Effector memory CD8-positive, alpha-beta T cell (primary cell): ENCODE results near the gene NACC2.

ENCODE experiments used
- ATAC-seq: fragments of 150-1000 bp; cut with Tn5 transposase; replicated peaks from 2 replicates; pipeline ENCODE4 v1.10.0; 2021; ENCODE audit warnings: mild to moderate bottlenecking, moderate library complexity
- DNase-seq, 3 experiments: peaks; one replicate each; pipeline ENCODE4 v3.0.0; 2021
- H3K27ac Mint-ChIP-seq, 2 donors: one replicate each; pipeline ENCODE4 v1.8.0; 2022; ENCODE audit warnings: mild to moderate bottlenecking in 2 of 2, mixed read lengths in 2 of 2, moderate library complexity in 2 of 2
- H3K27me3 Mint-ChIP-seq, 2 donors: one replicate each; pipeline ENCODE4 v1.8.0; 2022; ENCODE audit warnings: mixed read lengths in 2 of 2
- H3K36me3 Mint-ChIP-seq: one replicate; pipeline ENCODE4 v1.8.0; 2022; ENCODE audit warnings: mild to moderate bottlenecking, moderate library complexity, mixed read lengths; ENCODE audit not compliant: insufficient read depth
- H3K4me1 Mint-ChIP-seq, 2 donors: one replicate each; pipeline ENCODE4 v1.8.0; 2022; ENCODE audit warnings: low read depth in 2 of 2, mixed read lengths in 2 of 2
- H3K4me3 Mint-ChIP-seq, 2 donors: one replicate each; pipeline ENCODE4 v1.8.0; 2022; ENCODE audit warnings: mild to moderate bottlenecking in 2 of 2, mixed read lengths in 2 of 2, moderate library complexity in 2 of 2
- H3K9me3 Mint-ChIP-seq, 2 donors: one replicate each; pipeline ENCODE4 v1.8.0; 2022; ENCODE audit warnings: mixed read lengths in 2 of 2

The NACC2 gene

DNA sequence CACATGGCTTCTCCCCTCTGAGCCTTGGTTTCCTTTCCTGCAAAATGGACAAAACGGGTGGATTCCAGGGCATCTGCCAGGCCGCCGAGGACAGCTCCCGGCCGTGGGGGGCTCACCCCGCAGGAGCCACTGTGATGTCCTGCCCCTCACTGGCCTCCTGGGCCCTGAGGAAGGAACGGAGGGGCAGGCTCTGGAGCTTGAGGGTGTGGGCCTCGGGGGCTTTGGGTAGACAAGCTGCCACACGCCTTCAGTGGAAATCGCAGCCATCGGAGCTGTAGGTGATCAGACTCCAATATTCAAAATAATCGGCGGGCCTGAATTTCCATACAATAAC lies 101.7 kb downstream of the NACC2 start:
- Mint-ChIP-seq H3K4me3 (no peak overlapping the region), H3K27me3 (no peaks in the 10 kb centered on the region), H3K36me3 (peaks cover 6% of the 10 kb centered on the region), H3K4me1 (peaks cover 0 to 22% of the 10 kb centered on the region in 2 donors), H3K9me3 (no peaks in the 10 kb centered on the region), H3K27ac (no peak overlapping the region)
- ATAC-seq (no peak), DNase-seq (no peak)

DNA sequence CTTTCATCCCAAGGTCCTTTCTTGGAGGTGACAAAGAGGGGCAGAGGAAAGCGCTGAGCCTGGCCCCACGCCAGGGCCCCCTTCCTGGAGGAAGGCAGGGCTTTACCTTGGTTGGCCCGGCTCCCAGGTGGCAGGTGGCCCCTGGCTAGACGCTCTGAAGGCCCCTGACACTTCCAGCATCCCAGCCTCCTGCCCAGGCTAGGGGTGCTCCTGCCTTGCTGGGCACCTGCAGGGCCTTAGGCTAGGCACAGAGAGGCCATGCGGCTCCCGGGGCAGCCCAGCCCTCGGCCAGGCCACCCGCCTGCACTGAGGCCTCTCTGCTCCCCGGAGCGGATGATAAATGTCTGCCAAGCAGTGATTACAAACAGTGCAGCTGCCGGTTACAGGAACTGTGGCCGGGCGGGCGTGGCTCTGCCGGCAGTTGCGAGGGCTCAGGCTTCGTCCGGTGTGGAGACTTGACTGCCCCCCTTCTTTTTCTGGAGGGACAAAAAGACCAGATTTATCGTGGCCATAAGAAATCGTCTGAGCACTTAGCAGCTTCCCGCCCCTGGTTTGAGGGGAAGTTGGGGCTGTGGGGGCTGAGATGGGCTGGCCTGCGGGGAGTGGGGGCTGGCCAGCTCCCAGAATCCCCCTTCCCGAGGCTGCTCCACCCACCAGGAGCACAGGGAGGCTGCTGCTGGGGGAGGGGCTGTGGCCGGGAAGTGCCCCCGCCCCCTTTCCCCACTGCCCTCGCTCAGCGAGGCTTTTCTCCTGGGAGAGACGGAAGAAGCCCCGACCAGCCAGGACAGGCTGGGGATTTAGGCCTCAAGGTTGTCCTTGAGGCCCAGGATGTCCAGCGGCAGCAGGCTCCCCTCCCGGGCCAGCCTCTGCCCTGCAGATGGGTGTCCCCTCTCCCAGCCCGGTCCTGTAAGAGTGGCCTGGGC lies 102.3 kb downstream of the NACC2 start:
- H3K27me3 Mint-ChIP-seq = no peaks in the 10 kb centered on the region
- H3K4me3 Mint-ChIP-seq = peak overlapping the region; percentile 51 to 61
- H3K9me3 Mint-ChIP-seq = no peaks in the 10 kb centered on the region
- H3K27ac Mint-ChIP-seq = peak overlapping the region in 1 of 2 donors; percentile 76
- DNase-seq (peak; percentile 22 to 28 (median 28)), ATAC-seq (peak; percentile 67)
- peaks cover 0 to 22% of the 10 kb centered on the region in 2 donors for H3K4me1 Mint-ChIP-seq
- peaks cover 6% of the 10 kb centered on the region for H3K36me3 Mint-ChIP-seq

DNA sequence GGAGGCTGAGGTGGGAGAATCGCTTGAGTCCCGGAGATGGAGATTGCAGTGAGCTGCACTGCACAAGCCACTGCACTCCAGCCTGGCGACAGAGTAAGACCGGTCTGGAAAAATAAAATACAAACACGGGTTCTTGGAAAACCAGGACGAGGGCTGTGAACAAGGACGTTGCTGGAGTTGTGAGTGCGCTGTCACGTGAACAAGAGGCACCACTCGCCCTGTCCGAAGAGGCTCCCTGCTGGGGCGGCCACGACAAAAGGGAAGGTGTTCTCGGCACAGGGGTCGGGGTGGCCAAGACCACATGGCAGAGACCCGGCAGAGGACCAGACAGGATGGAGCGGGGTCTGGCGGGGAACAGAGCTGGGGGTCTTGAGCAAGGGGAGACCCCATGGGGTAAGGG lies 103.3 kb downstream of the NACC2 start:
- H3K4me3 Mint-ChIP-seq = no peak overlapping the region
- peak overlapping the region in 1 of 2 donors; percentile 28 for H3K27ac Mint-ChIP-seq

DNA sequence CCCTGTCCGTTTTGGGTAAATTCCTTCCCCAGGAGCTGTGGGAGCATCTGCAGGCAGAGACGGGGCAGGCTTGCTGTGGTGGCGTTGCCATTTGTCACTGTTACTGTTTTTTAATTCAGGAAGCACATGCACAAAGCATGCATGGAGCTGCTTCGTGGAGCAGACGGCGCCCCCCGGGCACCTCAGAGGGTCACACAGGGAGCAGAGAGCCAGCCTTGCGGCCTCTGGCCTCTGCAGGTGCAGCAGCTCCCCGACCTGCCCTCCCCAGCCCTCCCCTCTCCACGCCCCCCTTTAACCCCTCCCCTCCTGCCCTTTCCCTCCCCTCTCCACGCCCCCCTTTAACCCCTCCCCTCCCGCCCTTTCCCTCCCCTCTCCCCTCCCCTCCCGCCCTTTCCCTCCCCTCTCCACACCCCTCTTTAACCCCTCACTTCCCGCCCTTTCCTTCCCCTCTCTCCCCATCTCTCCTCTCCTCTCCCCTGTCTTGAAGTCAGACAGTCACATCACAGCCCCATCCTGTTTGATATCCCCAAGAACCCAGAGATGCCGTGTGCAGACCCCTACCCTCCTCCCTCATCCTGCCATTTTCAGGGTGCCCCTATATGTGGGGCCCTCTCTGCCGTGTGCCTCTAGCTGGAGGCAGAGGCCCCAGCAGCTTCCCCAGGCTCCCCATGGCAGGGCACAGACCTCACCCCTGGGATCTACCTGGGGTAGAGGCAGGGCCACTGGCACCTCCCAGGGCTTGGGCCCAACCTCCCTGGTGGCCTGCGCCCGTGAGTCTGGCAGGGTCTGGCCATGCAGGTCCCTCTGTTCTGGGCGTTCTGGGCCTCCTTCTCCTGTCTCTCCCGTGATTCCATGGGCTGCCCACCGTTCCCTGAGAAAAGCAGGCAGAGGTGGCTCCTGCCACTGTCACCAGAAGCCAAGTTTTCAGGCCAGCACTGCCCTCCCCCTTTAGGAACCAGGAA lies 104.3 kb downstream of the NACC2 start:
- ATAC-seq (peak; percentile 64), DNase-seq (peak in 1 of 3 experiments; percentile 21)
- peaks cover 2 to 4% of the 10 kb centered on the region in 2 donors for H3K27me3 Mint-ChIP-seq
- no peaks in the 10 kb centered on the region for H3K9me3 Mint-ChIP-seq
- no peak overlapping the region for H3K27ac Mint-ChIP-seq
- peaks cover 0 to 22% of the 10 kb centered on the region in 2 donors for H3K4me1 Mint-ChIP-seq
- no peaks in the 10 kb centered on the region for H3K36me3 Mint-ChIP-seq
- peak overlapping the region; percentile 52 to 56 for H3K4me3 Mint-ChIP-seq

More for the DNA sequence above, 103.3 kb downstream of the NACC2 start:
- Mint-ChIP-seq H3K36me3 (no peaks in the 10 kb centered on the region), H3K9me3 (no peaks in the 10 kb centered on the region), H3K4me1 (peaks cover 0 to 22% of the 10 kb centered on the region in 2 donors), H3K27me3 (no peaks in the 10 kb centered on the region)
- DNase-seq (no peak), ATAC-seq (no peak)

DNA sequence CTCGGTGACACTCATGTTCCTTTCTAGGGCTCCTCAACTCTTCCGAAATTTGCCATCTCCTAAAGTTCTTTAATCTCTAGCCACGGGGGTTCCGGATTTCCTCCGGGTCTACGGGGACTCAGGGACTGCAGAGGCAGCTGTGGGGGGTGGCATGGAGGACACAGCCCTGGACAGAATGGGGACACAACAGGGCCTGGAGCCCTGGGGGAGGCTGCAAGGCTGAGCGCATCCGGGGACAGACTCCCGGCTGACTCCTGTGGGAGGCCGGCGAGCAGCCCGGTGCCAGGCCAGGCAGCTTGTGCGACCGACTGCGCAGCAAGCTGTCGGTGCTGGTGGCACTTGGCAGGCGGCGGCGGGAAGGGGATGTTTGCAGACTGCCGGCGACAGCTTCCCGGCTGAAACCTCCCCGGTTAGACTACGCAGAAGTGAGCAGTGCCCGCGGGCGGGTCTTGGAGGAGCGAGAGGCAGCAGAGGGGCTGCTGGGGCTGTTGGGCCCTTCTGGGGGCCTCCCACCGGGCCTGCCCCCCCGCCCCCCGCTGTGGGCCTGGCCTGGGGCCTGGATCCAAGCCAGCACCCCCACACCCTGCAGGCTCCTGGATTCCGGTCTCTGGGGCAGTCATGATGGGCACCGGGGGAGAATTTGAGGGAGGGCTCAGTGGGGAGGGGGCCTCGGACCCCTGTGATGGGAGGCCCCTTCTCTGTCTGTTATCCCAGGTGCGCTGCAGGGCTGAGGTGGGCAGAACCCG lies 105.2 kb downstream of the NACC2 start:
- peaks cover 6 to 9% of the 10 kb centered on the region in 2 donors for H3K27me3 Mint-ChIP-seq
- H3K4me3 Mint-ChIP-seq = peak overlapping the region; percentile 52 to 56
- H3K36me3 Mint-ChIP-seq = no peaks in the 10 kb centered on the region
- DNase-seq (no peak), ATAC-seq (peak; percentile 41)
- H3K4me1 Mint-ChIP-seq = peaks cover 0 to 22% of the 10 kb centered on the region in 2 donors
- no peak overlapping the region for H3K27ac Mint-ChIP-seq
- no peaks in the 10 kb centered on the region for H3K9me3 Mint-ChIP-seq

DNA sequence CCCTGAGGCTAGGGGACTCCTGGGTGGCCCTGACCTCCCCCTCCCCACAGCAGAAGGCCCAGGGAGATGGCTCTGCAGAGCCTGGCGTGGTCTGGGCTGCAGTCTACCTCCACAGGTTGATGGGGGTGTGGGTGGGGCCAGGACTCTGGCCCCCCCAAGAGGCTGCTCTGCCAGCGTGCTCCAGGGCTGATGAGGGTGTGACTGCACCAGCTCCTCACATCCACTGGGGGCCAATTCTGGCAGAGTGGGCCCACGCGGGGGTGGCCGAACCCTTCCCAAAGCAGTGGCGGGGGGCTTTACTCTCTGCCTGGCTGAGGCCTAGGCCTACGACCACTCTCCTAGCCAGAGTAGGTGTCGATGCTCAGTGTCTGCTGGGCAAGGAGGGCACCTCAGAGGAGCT lies 105.9 kb downstream of the NACC2 start:
- DNase-seq (no peak), ATAC-seq (no peak)
- Mint-ChIP-seq H3K27me3 (peaks cover 6 to 9% of the 10 kb centered on the region in 2 donors), H3K9me3 (no peaks in the 10 kb centered on the region), H3K4me1 (peaks cover 0 to 17% of the 10 kb centered on the region in 2 donors), H3K4me3 (no peak overlapping the region), H3K36me3 (no peaks in the 10 kb centered on the region), H3K27ac (no peak overlapping the region)

DNA sequence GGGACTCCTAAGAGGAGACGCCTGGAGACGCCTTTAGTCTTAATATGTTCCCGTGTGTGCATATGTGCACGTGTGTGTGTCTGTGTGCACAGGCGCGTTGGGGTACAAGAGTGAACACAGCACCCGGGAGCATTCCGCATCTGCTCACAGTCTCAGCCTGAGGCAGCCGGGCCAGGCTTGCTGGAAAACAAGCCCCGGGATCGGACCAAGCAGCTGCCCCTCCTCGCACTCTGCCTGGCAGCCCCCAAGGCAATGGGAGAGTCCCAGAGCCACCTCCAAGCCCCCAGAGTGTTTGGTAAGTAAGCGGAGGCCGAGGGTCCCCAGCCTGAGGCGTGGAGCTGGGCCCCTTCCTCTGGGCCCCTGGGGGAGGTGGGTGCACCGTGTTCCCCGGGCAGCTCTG lies 106.6 kb downstream of the NACC2 start:
- Mint-ChIP-seq H3K27ac (no peak overlapping the region), H3K9me3 (no peaks in the 10 kb centered on the region), H3K36me3 (no peaks in the 10 kb centered on the region), H3K4me3 (no peak overlapping the region), H3K27me3 (peaks cover 6 to 9% of the 10 kb centered on the region in 2 donors), H3K4me1 (peaks cover 0 to 17% of the 10 kb centered on the region in 2 donors)
- ATAC-seq = no peak
- DNase-seq = no peak

DNA sequence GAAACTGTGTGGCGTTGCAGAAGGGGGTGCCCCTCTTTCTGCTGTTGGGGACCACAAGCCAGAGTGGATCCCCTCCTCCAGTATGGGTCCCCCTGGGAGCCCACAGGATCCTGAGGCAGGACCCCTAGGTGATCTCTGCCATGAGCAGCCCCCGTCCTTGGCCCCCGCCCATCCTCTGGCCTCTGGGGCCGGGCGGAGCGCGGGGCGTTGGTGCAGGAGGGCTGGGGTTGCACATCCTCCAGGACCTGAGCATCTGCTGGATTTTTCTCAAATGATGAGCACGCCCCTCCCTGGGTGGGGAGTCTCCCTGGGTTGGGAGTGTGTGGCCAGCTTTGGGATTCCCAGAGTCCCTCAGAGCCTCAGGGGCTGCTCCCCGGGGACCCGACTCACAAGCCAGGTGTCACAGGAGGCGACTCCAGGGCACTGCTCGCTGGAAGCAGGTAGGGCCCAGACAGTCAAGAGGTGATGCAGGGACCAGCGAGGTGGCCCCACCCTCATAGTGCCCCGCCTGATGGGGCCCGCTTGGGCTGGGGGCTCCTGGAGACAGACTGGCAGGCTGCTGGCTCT lies 107.2 kb downstream of the NACC2 start:
- Mint-ChIP-seq H3K9me3 (no peaks in the 10 kb centered on the region), H3K4me1 (peaks cover 0 to 17% of the 10 kb centered on the region in 2 donors), H3K36me3 (no peaks in the 10 kb centered on the region), H3K27ac (no peak overlapping the region), H3K4me3 (no peak overlapping the region), H3K27me3 (peaks cover 6 to 9% of the 10 kb centered on the region in 2 donors)
- DNase-seq = no peak
- ATAC-seq = no peak

DNA sequence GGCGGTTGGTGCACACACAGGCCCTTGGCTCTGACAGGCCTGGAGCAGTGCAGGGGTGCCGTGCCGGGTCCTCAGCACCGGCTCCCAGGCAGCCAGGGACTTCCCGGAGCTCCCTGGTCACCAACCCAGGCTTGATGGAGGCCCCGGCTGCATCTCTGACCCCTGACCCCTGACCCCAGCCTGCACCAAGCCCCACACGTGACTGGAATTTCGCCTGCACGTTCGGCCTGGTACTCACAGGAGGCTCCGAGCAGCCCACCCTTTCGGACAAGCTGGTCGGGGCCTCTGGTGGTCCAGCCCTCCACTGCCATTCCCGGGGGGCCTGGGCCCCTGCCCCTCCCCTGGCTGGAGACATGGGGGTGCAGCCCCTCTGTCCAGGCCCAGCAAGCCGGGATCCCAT lies 108.5 kb downstream of the NACC2 start:
- Mint-ChIP-seq H3K9me3 (no peaks in the 10 kb centered on the region), H3K4me1 (peaks cover 0 to 8% of the 10 kb centered on the region in 2 donors), H3K4me3 (no peak overlapping the region), H3K36me3 (no peaks in the 10 kb centered on the region), H3K27me3 (peaks cover 6 to 9% of the 10 kb centered on the region in 2 donors), H3K27ac (no peak overlapping the region)
- no peak for DNase-seq
- ATAC-seq = no peak

DNA sequence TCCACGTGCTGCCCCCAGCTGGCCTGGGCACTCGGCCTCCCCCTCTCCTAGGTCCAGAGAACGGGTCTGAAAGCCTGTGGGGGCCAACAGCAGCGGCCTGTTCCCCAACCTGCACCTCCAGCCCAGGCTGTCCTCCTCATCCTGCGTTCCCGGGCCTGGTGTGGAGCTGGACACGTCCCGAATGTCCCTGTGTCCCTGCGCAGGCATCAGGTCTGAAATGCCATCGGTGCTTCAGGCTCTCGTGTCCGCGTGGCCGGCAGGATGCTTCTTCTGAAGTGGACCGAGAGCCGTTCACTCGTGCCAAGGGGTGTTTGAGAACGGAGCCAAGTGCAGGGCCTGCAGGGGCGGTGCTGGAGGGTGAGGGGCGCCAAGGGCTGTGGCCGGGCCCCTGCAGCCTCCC lies 109.2 kb downstream of the NACC2 start:
- H3K36me3 Mint-ChIP-seq = no peaks in the 10 kb centered on the region
- no peak overlapping the region for H3K27ac Mint-ChIP-seq
- peaks cover 6 to 9% of the 10 kb centered on the region in 2 donors for H3K27me3 Mint-ChIP-seq
- DNase-seq (no peak), ATAC-seq (no peak)
- H3K9me3 Mint-ChIP-seq = no peaks in the 10 kb centered on the region
- peaks cover 0 to 5% of the 10 kb centered on the region in 2 donors for H3K4me1 Mint-ChIP-seq
- H3K4me3 Mint-ChIP-seq = no peak overlapping the region

DNA sequence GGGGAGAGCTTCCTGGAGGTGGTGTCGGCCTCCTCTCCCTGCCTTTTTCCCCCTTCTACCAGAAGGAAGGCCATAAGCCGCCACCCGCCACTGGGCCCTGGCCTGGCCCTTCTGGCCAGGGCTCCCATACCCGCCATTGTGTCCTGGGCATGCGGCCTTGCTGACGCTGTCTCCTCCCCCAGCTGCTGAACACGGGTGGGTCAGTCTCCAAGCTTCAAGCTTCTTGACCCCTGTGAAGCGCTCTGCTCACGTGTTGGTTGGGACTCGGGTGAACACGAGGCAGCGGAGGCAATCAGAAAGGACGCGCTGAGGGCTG lies 109.7 kb downstream of the NACC2 start:
- Mint-ChIP-seq H3K4me1 (peaks cover 0 to 3% of the 10 kb centered on the region in 2 donors), H3K27me3 (peaks cover 6 to 9% of the 10 kb centered on the region in 2 donors), H3K27ac (no peak overlapping the region), H3K4me3 (no peak overlapping the region), H3K36me3 (no peaks in the 10 kb centered on the region), H3K9me3 (no peaks in the 10 kb centered on the region)
- ATAC-seq = no peak
- DNase-seq = no peak

DNA sequence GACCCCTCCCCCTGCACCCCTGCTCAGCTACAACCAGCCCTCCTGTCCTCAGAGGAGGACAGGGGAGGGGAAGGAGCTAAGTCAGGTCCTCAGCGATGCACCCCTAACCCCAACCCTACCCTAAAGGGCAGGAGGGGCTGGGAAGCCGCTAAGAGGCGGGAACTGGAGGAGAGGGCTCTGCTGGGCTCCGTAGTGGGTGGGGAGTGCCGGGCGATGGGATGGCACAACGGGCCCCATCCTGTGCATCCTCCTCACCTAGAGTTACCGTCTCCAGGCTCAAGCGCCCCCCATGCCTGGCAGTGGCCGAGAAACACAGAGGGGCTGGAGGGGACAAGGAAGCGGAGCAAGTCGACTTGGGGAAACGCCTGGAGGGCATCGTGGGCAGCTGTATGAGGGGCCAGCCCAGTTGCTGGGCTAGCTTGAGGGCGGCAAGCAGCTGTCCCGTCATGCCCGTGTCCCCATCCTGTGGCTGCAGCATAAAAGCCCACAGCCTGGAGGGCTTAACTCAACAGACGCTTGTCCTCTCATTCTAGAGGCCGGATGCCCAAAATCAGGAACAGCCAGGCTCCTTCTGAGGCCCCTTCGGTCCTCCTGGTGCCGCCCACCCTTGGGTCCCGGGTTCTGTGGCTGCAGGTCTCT lies 110.9 kb downstream of the NACC2 start:
- DNase-seq (no peak), ATAC-seq (no peak)
- no peak overlapping the region for H3K27ac Mint-ChIP-seq
- H3K4me3 Mint-ChIP-seq = no peak overlapping the region
- no peaks in the 10 kb centered on the region for H3K36me3 Mint-ChIP-seq
- H3K9me3 Mint-ChIP-seq = no peaks in the 10 kb centered on the region
- peaks cover 6 to 9% of the 10 kb centered on the region in 2 donors for H3K27me3 Mint-ChIP-seq
- H3K4me1 Mint-ChIP-seq = peaks cover 0 to 1% of the 10 kb centered on the region in 2 donors
